GM19351 (cell line): ENCODE results near the gene FLT4.
"Not testable (repeated sequence)": the region's sequence is repeated elsewhere in the genome, so short reads cannot be mapped to it uniquely, and the experiment has no call there.

Experiments
- ATAC-seq: cut with Tn5 transposase; IDR thresholded peaks from one replicate; pipeline ENCODE4 v1.9.1; 2021; ENCODE audit warnings: mild to moderate bottlenecking, moderate library complexity; ENCODE audit not compliant: unreplicated experiment

FLT4 gene

GRCh38 chr5:180670586-180671359 is 21.4 kb upstream of the FLT4 start:
- no peak for ATAC-seq

GRCh38 chr5:180670157-180670556 is 20.8 kb upstream of the FLT4 start:
- ATAC-seq = no peak

GRCh38 chr5:180669661-180670060 is 20.3 kb upstream of the FLT4 start:
- no peak for ATAC-seq

GRCh38 chr5:180668835-180669596 is 19.6 kb upstream of the FLT4 start:
- no peak for ATAC-seq

- ATAC-seq = no peak
Observed at GRCh38 chr5:180666812-180667211, 17.4 kb upstream of the FLT4 start.

- no peak for ATAC-seq
Observed at GRCh38 chr5:180665682-180666404, 16.4 kb upstream of the FLT4 start.

- no peak for ATAC-seq
Observed at GRCh38 chr5:180658774-180659564, 9.6 kb upstream of the FLT4 start.

GRCh38 chr5:180655243-180655642 is 5.8 kb upstream of the FLT4 start:
- ATAC-seq = not testable (repeated sequence)

- no peak for ATAC-seq
Observed at GRCh38 chr5:180652771-180653170, 3.4 kb upstream of the FLT4 start.

GRCh38 chr5:180652346-180652745 is 2.9 kb upstream of the FLT4 start:
- no peak for ATAC-seq

GRCh38 chr5:180648658-180649296 is 623 bp downstream of the FLT4 start:
- ATAC-seq = no peak

- ATAC-seq = no peak
Observed at GRCh38 chr5:180647941-180648500, 1.4 kb downstream of the FLT4 start.

- no peak for ATAC-seq
Observed at GRCh38 chr5:180647465-180647864, 1.9 kb downstream of the FLT4 start.

- no peak for ATAC-seq
Observed at GRCh38 chr5:180646963-180647305, 2.5 kb downstream of the FLT4 start.

GRCh38 chr5:180646289-180646962 is 3.0 kb downstream of the FLT4 start:
- no peak for ATAC-seq

- ATAC-seq = no peak
Observed at GRCh38 chr5:180645274-180646204, 3.9 kb downstream of the FLT4 start.

GRCh38 chr5:180644825-180645273 is 4.6 kb downstream of the FLT4 start:
- ATAC-seq = no peak

GRCh38 chr5:180644129-180644824 is 5.1 kb downstream of the FLT4 start:
- ATAC-seq = no peak
